ENCODE data around the gene CALCOCO2. TPM values are rescaled to one million over a fixed set of nuclear protein-coding genes. Genes with fewer than 3 reads are reported as not detected.
"Not testable (repeated sequence)": the region's sequence is repeated elsewhere in the genome, so short reads cannot be mapped to it uniquely, and the experiment has no call there.

CALCOCO2 gene, protein sequence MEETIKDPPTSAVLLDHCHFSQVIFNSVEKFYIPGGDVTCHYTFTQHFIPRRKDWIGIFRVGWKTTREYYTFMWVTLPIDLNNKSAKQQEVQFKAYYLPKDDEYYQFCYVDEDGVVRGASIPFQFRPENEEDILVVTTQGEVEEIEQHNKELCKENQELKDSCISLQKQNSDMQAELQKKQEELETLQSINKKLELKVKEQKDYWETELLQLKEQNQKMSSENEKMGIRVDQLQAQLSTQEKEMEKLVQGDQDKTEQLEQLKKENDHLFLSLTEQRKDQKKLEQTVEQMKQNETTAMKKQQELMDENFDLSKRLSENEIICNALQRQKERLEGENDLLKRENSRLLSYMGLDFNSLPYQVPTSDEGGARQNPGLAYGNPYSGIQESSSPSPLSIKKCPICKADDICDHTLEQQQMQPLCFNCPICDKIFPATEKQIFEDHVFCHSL
- 44.8 and 48.3 TPM in 2 replicates for total RNA-seq (2014; rRNA removed; shearing (Covaris generic))

DNA sequence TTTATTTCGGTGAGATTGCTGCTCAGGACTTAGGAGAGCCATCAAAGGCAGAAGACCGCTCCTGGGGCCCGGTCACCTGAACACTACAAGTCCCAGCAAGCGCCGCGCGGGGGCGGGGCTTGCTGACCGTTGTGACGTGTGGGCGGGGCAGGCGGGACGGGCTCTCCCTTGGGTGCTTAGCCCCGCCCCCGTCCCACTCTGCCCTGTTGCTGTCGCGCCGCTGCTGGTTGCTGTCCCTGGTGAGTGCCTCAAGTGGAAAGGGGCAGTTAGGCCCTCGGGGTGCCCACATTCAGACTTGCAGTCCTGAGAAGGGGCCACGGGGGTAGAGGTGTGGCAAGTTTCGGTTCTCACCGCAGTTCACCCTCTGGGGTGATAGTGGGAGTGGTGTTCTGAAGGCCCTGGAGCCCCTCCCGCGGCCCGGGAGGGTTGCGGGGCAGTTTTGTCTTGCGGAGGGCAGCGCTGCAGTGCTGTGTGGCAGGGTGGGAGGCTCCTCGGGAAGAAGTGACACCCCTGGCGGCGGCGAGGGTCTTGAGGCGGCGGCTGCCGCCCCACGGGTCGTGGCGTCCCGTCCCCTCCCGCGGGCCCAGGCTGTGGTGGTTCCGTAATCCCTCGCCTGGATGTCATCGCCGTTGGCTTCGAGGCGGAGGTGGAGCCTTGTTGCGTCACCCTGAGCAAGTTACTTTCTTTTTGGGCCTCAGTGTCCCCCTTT is at the start of gene CALCOCO2:
Gene CALCOCO2 (plus strand): TSS at position 196 of the 709 bp plus-strand sequence. CDS start 10,673 bp downstream, outside the sequence.
- Histone ChIP-seq H3K9me3 (replicated peaks) (no peaks in the 10 kb centered on the region), H3K27ac (peak within 1 kb of the TSS; percentile 23; the same call in 1 of the 2 replicates), H3K27me3 (no peaks in the 10 kb centered on the region), H3K4me3 (peak within 1 kb of the TSS; percentile 69), H3K4me1 (no peaks in the 10 kb centered on the region), H3K36me3 (no peaks in the 10 kb centered on the region)
- peak; percentile 90 to 96 for DNase-seq

DNA sequence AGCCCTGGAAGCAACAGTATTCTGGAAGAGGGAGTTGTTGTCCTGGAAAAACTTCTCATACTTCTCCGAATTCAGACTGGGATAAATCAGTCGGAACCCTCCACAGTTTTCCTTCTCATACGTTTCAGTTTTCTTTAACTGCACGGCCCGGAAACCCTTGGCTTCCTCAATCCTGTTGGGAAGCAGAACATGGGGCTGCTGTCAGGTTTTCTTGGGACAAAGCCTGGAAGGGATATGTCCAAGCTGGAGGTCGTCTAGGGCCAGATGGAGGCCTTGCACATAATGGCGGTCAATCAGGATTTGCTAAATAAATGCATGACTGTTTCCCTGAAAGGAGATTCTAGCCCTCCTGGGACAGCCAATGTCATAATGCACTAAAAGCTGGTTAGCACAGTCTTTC is 43.0 kb upstream of the CALCOCO2 start:
- DNase-seq: no peak
- no peaks in the 10 kb centered on the region for H3K27me3 ChIP-seq

DNA sequence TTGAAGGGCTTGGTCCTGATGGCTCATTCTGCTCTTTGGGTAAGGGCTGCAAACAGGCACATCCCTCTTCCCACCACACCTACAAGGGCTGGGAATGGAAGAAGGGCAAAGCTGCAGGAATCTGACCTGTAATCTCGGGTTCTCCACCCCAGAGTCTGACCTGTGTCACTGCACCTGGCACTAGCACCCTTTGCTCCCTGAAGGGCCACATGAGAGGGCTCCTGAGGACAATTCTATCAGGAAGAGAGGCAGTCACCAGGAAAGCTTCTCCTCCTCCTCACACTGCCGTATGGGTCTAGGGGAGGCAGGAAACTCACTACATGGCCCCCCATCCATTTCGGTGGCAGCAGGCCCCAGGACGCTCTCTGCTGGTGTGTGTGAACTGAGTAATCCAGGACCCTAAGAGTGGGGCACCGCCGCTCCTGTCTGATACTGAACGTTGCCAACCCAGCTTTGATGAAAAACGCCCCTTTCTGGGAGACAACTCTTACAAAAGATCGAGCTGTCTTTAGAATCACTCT is 40.2 kb upstream of the CALCOCO2 start:
- no peak overlapping the region for H3K27ac ChIP-seq
- no peak overlapping the region for H3K4me3 ChIP-seq
- no peaks in the 10 kb centered on the region for H3K9me3 ChIP-seq (replicated peaks)
- H3K27me3 ChIP-seq: no peaks in the 10 kb centered on the region
- no peak for DNase-seq
- H3K36me3 ChIP-seq: no peaks in the 10 kb centered on the region
- H3K4me1 ChIP-seq: peaks cover 17% of the 10 kb centered on the region; the same call in 1 of the 2 replicates

More for the DNA sequence above, 43.0 kb upstream of the CALCOCO2 start:
- Histone ChIP-seq H3K4me3 (no peak overlapping the region), H3K9me3 (replicated peaks) (no peaks in the 10 kb centered on the region), H3K4me1 (peaks cover 9% of the 10 kb centered on the region; the same call in 1 of the 2 replicates), H3K27ac (no peak overlapping the region), H3K36me3 (no peaks in the 10 kb centered on the region)

DNA sequence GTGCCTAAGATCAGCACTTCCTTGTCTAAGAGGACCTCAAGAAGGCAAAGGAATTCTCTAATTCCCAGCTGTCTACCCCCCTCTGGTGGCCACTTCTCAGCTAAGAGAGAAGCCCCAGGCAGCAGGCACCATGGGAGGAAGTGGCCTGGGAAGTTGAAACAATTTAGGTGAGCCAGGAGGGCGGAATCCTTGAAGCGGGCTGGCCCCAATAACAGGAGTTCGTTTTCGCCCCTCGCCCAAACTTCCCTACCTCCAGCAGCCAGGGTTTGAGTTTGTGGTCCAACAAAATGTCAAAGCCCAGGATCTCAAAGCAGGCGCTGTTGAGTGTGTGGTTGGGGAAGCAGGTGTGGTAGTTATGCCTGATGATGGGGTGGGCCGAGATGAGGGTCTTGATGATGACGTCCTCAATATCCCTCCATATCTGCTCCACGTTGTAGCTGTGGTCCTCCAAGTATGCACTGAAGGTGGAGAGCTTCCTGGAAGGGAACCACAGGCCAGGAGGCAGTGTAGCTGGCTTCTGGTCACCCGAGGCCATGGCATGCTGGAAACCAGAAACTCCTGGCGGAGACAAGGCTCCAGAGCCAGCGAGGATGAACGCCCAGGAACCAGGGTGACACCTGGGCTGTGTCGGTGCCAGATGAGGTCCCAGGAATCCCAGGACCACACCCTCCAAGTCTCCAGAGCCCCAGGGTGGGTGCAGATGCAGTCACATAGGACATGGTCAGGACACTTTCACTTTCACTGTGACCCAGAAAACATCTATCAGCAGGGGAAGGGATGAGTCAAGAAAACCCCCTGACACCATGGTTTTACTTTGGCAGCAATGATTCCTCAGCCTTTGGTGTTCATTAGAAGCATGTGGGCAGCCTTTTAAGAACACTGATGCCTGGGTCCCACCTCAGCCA is 39.5 kb upstream of the CALCOCO2 start:
- H3K27ac ChIP-seq: no peak overlapping the region
- DNase-seq: peak; percentile 80 to 92
- no peaks in the 10 kb centered on the region for H3K36me3 ChIP-seq
- no peak overlapping the region for H3K4me3 ChIP-seq
- H3K4me1 ChIP-seq: peaks cover 17% of the 10 kb centered on the region; the same call in 1 of the 2 replicates
- no peaks in the 10 kb centered on the region for H3K27me3 ChIP-seq
- H3K9me3 ChIP-seq (replicated peaks): no peaks in the 10 kb centered on the region

DNA sequence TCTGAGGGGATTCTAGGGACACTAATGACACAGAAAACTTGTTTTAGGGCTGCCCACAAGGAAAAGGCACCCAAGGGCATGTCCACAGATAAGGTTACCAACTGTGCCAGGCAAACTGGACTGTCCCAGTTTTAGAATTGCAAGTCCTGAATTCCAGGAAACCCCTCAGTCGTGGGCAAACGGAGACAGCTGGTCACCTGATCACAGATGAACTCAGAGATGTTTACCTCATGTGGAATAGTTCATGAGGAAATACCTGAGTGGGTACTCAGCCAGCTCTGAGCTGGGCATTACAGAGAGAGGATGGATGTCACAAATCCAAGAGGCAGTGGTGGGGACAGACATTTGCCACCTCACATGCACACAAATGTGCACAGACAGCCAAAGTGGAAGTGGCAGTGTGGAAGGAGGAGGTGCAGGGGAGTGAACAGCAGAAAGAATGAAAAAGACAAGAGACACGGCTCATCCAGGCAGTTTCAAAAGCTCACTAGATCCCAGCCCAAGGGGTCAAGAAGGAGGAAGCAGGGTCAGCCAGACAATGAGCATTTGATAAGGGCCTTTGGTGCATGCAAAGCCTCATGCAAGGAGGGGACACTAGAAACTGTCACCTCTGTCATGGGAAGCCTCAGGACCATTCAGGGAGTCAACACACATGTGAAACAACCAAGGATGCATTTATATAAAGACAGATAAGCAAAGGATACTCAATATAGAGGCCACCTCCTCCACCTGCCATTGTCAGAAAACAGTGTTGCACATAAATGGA is 38.6 kb upstream of the CALCOCO2 start:
- Histone ChIP-seq H3K9me3 (replicated peaks) (no peaks in the 10 kb centered on the region), H3K36me3 (no peaks in the 10 kb centered on the region), H3K4me3 (no peak overlapping the region), H3K27me3 (no peaks in the 10 kb centered on the region), H3K4me1 (peaks cover 17% of the 10 kb centered on the region; the same call in 1 of the 2 replicates), H3K27ac (no peak overlapping the region)
- DNase-seq: no peak

DNA sequence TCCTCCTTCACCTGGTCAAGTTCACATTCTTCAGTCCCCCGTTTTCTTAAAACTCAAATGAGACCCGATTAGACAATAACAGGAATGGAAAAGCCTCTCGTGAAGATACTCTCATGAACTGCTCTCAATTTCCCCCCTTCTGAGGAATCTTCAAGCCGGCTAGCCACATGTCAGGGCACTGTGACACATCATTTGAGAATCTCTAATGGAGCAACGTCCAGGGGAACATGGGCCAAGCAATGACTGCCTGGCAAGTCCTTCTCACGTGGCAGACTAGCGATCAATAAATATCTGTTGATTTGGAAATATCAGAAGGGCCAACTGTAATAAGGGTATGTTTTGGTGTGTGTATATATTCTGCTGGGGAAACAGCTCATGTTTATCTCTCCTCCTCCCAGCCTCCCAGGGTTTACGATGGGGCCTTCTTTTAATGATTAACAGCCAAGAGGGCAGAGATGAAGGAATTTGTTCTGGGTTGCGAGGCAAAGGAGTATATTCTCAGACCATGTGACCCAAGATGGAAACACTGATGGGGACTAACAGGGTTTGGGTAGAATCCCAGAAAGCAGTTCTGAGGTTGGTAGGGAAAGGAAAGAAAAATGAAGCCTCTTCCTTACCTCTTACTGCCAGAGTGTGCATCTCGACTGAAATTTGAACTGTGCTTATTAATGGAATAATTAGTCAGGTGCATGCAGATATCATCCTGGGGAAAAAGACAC is 35.2 kb upstream of the CALCOCO2 start:
- Histone ChIP-seq H3K27ac (no peak overlapping the region), H3K4me1 (peaks cover 20% of the 10 kb centered on the region), H3K9me3 (replicated peaks) (no peaks in the 10 kb centered on the region), H3K4me3 (no peak overlapping the region), H3K36me3 (no peaks in the 10 kb centered on the region), H3K27me3 (no peaks in the 10 kb centered on the region)
- DNase-seq: no peak

DNA sequence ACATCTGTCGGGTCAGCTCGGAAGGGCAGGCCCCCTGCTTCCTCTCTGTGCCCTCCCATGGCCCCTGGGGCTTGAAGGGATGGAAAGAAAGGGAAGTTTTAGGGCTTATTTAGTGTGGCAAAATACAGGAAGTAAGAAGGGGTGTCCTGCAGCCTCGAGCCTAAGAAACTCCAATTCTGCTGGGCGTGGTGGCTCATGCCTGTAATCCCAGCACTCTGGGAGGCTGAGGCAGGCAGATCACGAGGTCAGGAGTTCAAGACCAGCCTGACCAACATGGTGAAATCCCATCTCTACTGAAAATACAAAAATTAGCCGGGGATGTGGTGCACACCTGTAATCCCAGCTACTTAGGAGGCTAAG is 34.7 kb upstream of the CALCOCO2 start:
- H3K4me3 ChIP-seq; DNase-seq; H3K27me3 ChIP-seq; H3K36me3 ChIP-seq; H3K27ac ChIP-seq; H3K9me3 ChIP-seq (replicated peaks): not testable (repeated sequence)
- peaks cover 24% of the 10 kb centered on the region for H3K4me1 ChIP-seq

DNA sequence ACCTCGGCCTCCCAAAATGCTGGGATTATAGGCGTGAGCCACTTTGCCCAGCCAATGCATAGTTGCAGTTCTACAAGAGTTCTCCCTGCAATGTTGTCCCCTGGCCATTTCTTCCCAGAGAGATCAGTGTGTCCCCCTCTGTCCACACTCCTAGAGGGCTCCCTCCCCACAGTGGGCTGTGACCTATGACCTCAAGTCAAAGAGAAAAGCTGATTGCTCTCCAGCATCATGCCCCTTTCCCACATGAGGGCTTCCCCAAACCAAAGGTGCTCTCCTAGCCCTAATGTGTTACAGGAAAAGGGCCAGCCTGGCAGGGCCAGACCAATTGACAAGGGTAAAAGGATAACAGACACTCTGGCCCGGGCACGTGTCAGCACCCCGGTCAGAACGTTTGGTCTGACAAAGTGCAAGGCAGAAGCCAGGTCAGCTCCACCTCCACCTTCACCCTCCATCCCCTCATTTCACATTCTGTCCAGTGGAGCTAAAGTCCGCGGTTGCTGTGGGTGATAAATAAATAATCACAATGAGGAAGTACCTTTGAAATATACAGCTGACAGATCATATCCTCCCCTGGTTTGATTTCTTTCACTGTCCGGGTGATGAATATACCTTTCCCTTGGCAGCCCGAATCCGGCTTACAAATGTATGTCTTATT is 31.6 kb upstream of the CALCOCO2 start:
- no peaks in the 10 kb centered on the region for H3K36me3 ChIP-seq
- no peak for DNase-seq
- no peaks in the 10 kb centered on the region for H3K27me3 ChIP-seq
- H3K27ac ChIP-seq: no peak overlapping the region
- no peak overlapping the region for H3K4me3 ChIP-seq
- peaks cover 40% of the 10 kb centered on the region for H3K4me1 ChIP-seq
- no peaks in the 10 kb centered on the region for H3K9me3 ChIP-seq (replicated peaks)

DNA sequence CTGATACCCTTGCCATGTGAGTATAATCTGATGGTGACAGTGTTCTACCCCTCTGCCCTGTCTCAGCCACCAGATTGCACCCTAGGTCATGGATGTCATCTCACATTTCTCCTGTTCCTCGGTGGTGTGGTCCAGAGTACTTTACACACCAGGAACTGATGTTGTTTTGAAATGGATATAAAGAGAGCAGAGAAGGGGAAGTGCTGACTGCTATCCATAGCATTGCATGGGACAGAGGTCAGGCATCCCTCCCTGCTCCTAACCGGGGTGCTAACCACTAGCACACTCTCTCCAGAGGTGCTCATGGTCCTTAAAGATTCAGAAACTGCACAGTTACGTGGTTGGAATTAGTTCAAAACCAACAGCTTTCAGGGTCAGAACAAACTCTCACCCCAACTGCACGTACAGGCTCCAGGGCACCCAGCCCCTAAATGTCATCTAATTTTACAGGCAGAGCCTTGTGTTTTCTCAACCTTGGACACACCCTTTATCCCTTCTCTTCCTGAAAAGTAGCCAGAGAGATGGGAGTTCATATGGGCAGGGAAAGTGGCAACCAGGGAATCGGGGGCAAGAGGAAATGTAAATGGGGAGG is 30.1 kb upstream of the CALCOCO2 start:
- no peak for DNase-seq
- H3K27me3 ChIP-seq: no peaks in the 10 kb centered on the region
- H3K4me1 ChIP-seq: peaks cover 38% of the 10 kb centered on the region
- no peak overlapping the region for H3K4me3 ChIP-seq
- no peaks in the 10 kb centered on the region for H3K36me3 ChIP-seq
- H3K9me3 ChIP-seq (replicated peaks): no peaks in the 10 kb centered on the region
- no peak overlapping the region for H3K27ac ChIP-seq

DNA sequence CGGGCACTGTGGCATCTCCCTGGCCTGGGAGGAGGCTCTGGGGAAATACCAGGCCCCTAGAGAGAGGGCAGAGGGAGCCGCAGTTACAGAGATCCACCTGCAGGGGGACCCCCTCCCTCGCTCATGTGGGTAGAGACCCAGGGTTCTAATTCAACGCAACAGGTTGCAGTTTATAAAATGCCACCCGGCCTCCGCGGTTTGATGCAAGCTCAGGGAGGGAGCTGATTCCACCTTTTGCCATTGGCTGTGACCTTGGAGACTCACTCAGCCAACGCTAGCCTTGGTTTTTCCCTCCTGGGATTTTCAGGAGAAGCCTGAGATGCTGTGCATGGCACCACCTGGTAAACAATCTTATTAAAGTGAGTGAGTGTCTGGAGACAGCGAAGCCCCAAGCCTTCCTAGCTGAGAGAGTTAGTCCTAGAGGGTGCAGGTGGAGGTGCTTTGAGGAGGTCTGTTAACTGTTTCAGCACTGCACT is 25.9 kb upstream of the CALCOCO2 start:
- peak; percentile 75 to 92 for DNase-seq

DNA sequence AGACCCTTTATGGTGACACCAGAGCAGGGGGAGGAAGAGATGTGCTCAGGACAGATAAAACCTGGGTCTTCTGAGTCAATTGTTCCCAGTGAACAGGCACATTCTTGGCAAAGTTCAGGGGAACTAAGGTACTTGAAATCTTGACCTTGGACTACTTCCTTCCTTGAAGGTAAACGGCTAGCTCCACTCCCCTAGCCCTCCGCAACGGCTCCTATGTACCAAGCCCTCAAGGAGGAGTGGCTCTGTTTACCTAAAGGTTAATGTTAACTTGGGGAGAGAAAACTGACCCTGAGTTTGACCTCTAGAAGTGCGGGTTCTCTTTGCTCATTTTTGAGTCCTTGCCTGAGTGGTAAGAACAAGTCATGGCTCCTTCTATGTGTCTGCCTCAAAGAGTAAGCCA is 21.7 kb upstream of the CALCOCO2 start:
- Histone ChIP-seq H3K36me3 (no peaks in the 10 kb centered on the region), H3K4me1 (peaks cover 6% of the 10 kb centered on the region), H3K27me3 (peaks cover 8% of the 10 kb centered on the region; the same call in 1 of the 2 replicates), H3K9me3 (replicated peaks) (no peaks in the 10 kb centered on the region), H3K4me3 (no peak overlapping the region), H3K27ac (no peak overlapping the region)
- no peak for DNase-seq

More for the DNA sequence above, 25.9 kb upstream of the CALCOCO2 start:
- H3K36me3 ChIP-seq: no peaks in the 10 kb centered on the region
- peak overlapping the region; percentile 27 for H3K4me3 ChIP-seq
- H3K27me3 ChIP-seq: no peaks in the 10 kb centered on the region
- no peak overlapping the region for H3K27ac ChIP-seq
- peaks cover 38% of the 10 kb centered on the region for H3K4me1 ChIP-seq
- H3K9me3 ChIP-seq (replicated peaks): no peaks in the 10 kb centered on the region

DNA sequence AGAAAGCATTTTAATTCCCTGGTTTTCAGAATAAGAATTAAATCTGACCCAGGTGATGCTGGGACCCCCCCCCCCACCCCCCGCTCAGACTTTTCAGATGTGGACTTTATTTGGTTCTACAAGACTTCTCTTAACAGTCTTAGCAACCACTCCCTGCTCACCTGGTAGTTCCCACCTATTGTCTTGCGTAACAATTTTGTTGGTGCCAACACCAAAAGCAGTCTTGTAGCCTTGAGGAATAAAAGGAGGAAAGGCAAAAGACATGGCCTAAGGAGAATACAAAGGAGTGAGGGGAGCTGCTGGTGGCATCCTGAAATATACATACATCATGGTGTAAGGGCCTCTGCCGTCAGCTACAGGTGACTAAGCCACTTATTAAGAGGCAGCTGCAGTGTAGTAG is 18.8 kb upstream of the CALCOCO2 start:
- Histone ChIP-seq H3K4me1 (no peaks in the 10 kb centered on the region), H3K27ac (no peak overlapping the region), H3K27me3 (peaks cover 13% of the 10 kb centered on the region), H3K9me3 (replicated peaks) (no peaks in the 10 kb centered on the region), H3K4me3 (no peak overlapping the region), H3K36me3 (no peaks in the 10 kb centered on the region)
- DNase-seq: no peak

All from SJCRH30 (cell line).